ENCODE results near the gene NOX5. TPM values are rescaled to one million over a fixed set of nuclear protein-coding genes. Genes with fewer than 3 reads are reported as not detected.

The NOX5 gene
- total and polyA plus RNA-seq, 2 experiments from 2014 or later, result 0.12 to 0.39 TPM

- H3K27me3 ChIP-seq, result no peaks in the 10 kb centered on the region
- TF ChIP-seq CTCF (IDR thresholded peaks at IDR 0.05; ENCODE audit: low read depth, low read length), result no peak
Measured at GRCh38 chr15:68987676-68988075, 26.8 kb upstream of the NOX5 start.

GRCh38 chr15:68989541-68990230 lies 24.8 kb upstream of the NOX5 start:
- H3K27me3 ChIP-seq, result no peaks in the 10 kb centered on the region
- peak overlapping the region; percentile 88 for H3K27ac ChIP-seq
- peak in 1 of 2 donors; percentile 46 for DNase-seq (ENCODE audit: low read depth in 1 of 2, low spot score in 1 of 2)
- H3K36me3 ChIP-seq, result no peaks in the 10 kb centered on the region
- peaks cover 72% of the 10 kb centered on the region for H3K4me1 ChIP-seq (ENCODE audit: low read depth)
- H3K9me3 ChIP-seq (ENCODE audit: low read depth), result no peaks in the 10 kb centered on the region
- H3K4me3 ChIP-seq, result no peak overlapping the region
- no peak for TF ChIP-seq CTCF (IDR thresholded peaks at IDR 0.05; ENCODE audit: low read depth, low read length)

More at GRCh38 chr15:68987676-68988075, 26.8 kb upstream of the NOX5 start:
- no peak overlapping the region for H3K27ac ChIP-seq
- no peaks in the 10 kb centered on the region for H3K36me3 ChIP-seq
- DNase-seq (ENCODE audit: low read depth in 1 of 2, low spot score in 1 of 2), result peak in 1 of 2 donors; percentile 20
- no peak overlapping the region for H3K4me3 ChIP-seq
- peaks cover 73% of the 10 kb centered on the region for H3K4me1 ChIP-seq (ENCODE audit: low read depth)
- H3K9me3 ChIP-seq (ENCODE audit: low read depth), result no peaks in the 10 kb centered on the region

GRCh38 chr15:68990231-68990991 lies 24.1 kb upstream of the NOX5 start:
- Histone ChIP-seq H3K27me3 (no peaks in the 10 kb centered on the region), H3K36me3 (no peaks in the 10 kb centered on the region), H3K4me1 (ENCODE audit: low read depth) (peaks cover 78% of the 10 kb centered on the region), H3K27ac (peak overlapping the region; percentile 88), H3K4me3 (no peak overlapping the region), H3K9me3 (ENCODE audit: low read depth) (no peaks in the 10 kb centered on the region)
- no peak for DNase-seq (ENCODE audit: low read depth in 1 of 2, low spot score in 1 of 2)
- no peak for TF ChIP-seq CTCF (IDR thresholded peaks at IDR 0.05; ENCODE audit: low read depth, low read length)

GRCh38 chr15:68990992-68991500 lies 23.4 kb upstream of the NOX5 start:
- no peak overlapping the region for H3K4me3 ChIP-seq
- H3K36me3 ChIP-seq, result no peaks in the 10 kb centered on the region
- no peaks in the 10 kb centered on the region for H3K9me3 ChIP-seq (ENCODE audit: low read depth)
- H3K27ac ChIP-seq, result peak overlapping the region; percentile 88
- no peaks in the 10 kb centered on the region for H3K27me3 ChIP-seq
- peak in 1 of 2 donors; percentile 38 for DNase-seq (ENCODE audit: low read depth in 1 of 2, low spot score in 1 of 2)
- no peak for TF ChIP-seq CTCF (IDR thresholded peaks at IDR 0.05; ENCODE audit: low read depth, low read length)
- H3K4me1 ChIP-seq (ENCODE audit: low read depth), result peaks cover 73% of the 10 kb centered on the region

- Histone ChIP-seq H3K27me3 (no peaks in the 10 kb centered on the region), H3K9me3 (ENCODE audit: low read depth) (no peaks in the 10 kb centered on the region), H3K4me3 (no peak overlapping the region), H3K27ac (peak overlapping the region; percentile 88), H3K4me1 (ENCODE audit: low read depth) (peaks cover 67% of the 10 kb centered on the region), H3K36me3 (no peaks in the 10 kb centered on the region)
- DNase-seq (ENCODE audit: low read depth in 1 of 2, low spot score in 1 of 2), result peak; percentile 68 to 76
- no peak for TF ChIP-seq CTCF (IDR thresholded peaks at IDR 0.05; ENCODE audit: low read depth, low read length)
Measured at GRCh38 chr15:68991723-68992122, 22.8 kb upstream of the NOX5 start.

Data from cardiac muscle cell (in vitro differentiated cells and primary cell).